Esophagus muscularis mucosa (tissue), 4 donors: ENCODE data around the gene FGF14.

Source experiments
- CTCF ChIP-seq, 3 experiments: fragments of 200-600 bp in 2 of 3; fragments of 450-650 bp in 1 of 3; sonication (generic) in 2 of 3; IDR thresholded peaks; one replicate each; pipeline ENCODE4 v1.5.1; 2017 to 2019; ENCODE audit warnings: antibody characterized with exemption in 3 of 3, mild to moderate bottlenecking in 2 of 3, moderate library complexity in 1 of 3
- EP300 ChIP-seq: sonication (generic); formaldehyde crosslinking; IDR thresholded peaks from one replicate; pipeline ENCODE4 v1.6.1; 2017; ENCODE audit warnings: antibody characterized with exemption
- POLR2A ChIP-seq: fragments of 450-650 bp; IDR thresholded peaks from one replicate; pipeline ENCODE4 v1.6.1; 2017; ENCODE audit warnings: antibody characterized with exemption, moderate library complexity, mild to moderate bottlenecking, low read depth
- POLR2AphosphoS5 ChIP-seq, 2 donors: sonication (generic); formaldehyde crosslinking; IDR thresholded peaks; one replicate each; pipeline ENCODE4 v1.6.1; 2017; ENCODE audit warnings: antibody characterized with exemption in 2 of 2

- TF ChIP-seq CTCF (IDR thresholded peaks at IDR 0.05) (no peak), POLR2AphosphoS5 (IDR thresholded peaks at IDR 0.05) (no peak), EP300 (no peak), POLR2A (no peak)
Measured at GRCh38 chr13:102040812-102041211, 361.0 kb downstream of the FGF14 start.
